Caco-2 (cell line): ENCODE measurements around the gene NALF2. TPM values are rescaled to one million over a fixed set of nuclear protein-coding genes. Genes with fewer than 3 reads are reported as not detected.

ENCODE experiments used
- Bru-seq: library from RNA; stranded (reverse); fragments of 400-500 nt; gene quantifications from one replicate; lab custom pipeline; 2021; lab: Mats Ljungman, UMichigan
- BruChase-seq, 2 experiments: library from RNA; stranded (reverse); fragments of 400-500 nt; gene quantifications; one replicate each; lab custom pipeline; 2021; lab: Mats Ljungman, UMichigan
- BruUV-seq: library from RNA; stranded (reverse); fragments of 400-500 nt; replicated peaks from 2 replicates; lab custom pipeline; 2021; lab: Mats Ljungman, UMichigan
- CTCF ChIA-PET: fragments of 300-600 bp; sonication (Branson Sonifier 250); formaldehyde crosslinking; loops from one replicate; lab custom pipeline; 2022; ENCODE audit warnings: antibody characterized with exemption; lab: Charles Lee
- POLR2A ChIA-PET: fragments of 300-600 bp; sonication (Branson Sonifier 250); formaldehyde crosslinking; loops from one replicate; lab custom pipeline; 2022; ENCODE audit warnings: antibody characterized with exemption; lab: Charles Lee
- DNase-seq, 2 experiments: peaks; one replicate each; pipeline versions ENCODE4 v3.0.0 to v3.0.0-alpha.2; 2020 to 2022
- H3K27me3 ChIP-seq: replicated peaks from 2 replicates; pipeline ENCODE4 v1.6.0; 2011; ENCODE audit warnings: low read length; ENCODE audit not compliant: control insufficient read depth, insufficient read depth
- H3K36me3 ChIP-seq: 2 replicates; pipeline ENCODE4 v1.5.1; 2011; ENCODE audit warnings: low read length; ENCODE audit not compliant: control insufficient read depth, insufficient read depth
- H3K4me1 ChIP-seq: fragments of 250-450 bp; sonication (Bioruptor Pico); 2 replicates; pipeline ENCODE4 v1.5.1; 2020; ENCODE audit warnings: mild to moderate bottlenecking
- H3K4me3 ChIP-seq: 2 replicates; pipeline ENCODE4 v1.5.1; 2011; ENCODE audit warnings: low read depth, mild to moderate bottlenecking, control low read depth, low read length
- H3K9me3 ChIP-seq: fragments of 250-450 bp; sonication (Bioruptor Pico); 2 replicates; pipeline ENCODE4 v1.5.1; 2020; ENCODE audit warnings: mild to moderate bottlenecking, moderate library complexity
- H3K27ac Mint-ChIP-seq: one replicate; pipeline ENCODE4 v1.8.0; 2022; ENCODE audit warnings: mixed read lengths; ENCODE audit not compliant: unreplicated experiment
- H3K27me3 Mint-ChIP-seq: one replicate; pipeline ENCODE4 v1.8.0; 2022; ENCODE audit warnings: mixed read lengths; ENCODE audit not compliant: insufficient read depth, unreplicated experiment
- H3K36me3 Mint-ChIP-seq: one replicate; pipeline ENCODE4 v1.8.0; 2022; ENCODE audit warnings: mild to moderate bottlenecking, mixed read lengths; ENCODE audit not compliant: insufficient read depth, unreplicated experiment
- H3K4me1 Mint-ChIP-seq: one replicate; pipeline ENCODE4 v1.8.0; 2022; ENCODE audit warnings: low read depth, mixed read lengths; ENCODE audit not compliant: unreplicated experiment
- H3K4me3 Mint-ChIP-seq: one replicate; pipeline ENCODE4 v1.8.0; 2022; ENCODE audit warnings: mild to moderate bottlenecking, moderate library complexity, mixed read lengths; ENCODE audit not compliant: unreplicated experiment
- H3K9me3 Mint-ChIP-seq: one replicate; pipeline ENCODE4 v1.8.0; 2022; ENCODE audit warnings: mixed read lengths; ENCODE audit not compliant: unreplicated experiment
- CTCF ChIP-seq, 2 experiments: fragments of 200-600 bp in 1 of 2; IDR thresholded peaks; 1 replicate in 1 of 2; 2 replicates in 1 of 2; pipeline versions ENCODE4 v1.5.1 to v1.8.0; 2011 to 2022; ENCODE audit warnings: antibody characterized with exemption in 1 of 2, control low read depth in 1 of 2, inconsistent platforms in 1 of 2, low read depth in 1 of 2, low read length in 1 of 2, mild to moderate bottlenecking in 1 of 2, moderate library complexity in 1 of 2; ENCODE audit not compliant: insufficient read depth in 1 of 2, severe bottlenecking in 1 of 2, unreplicated experiment in 1 of 2
- intact Hi-C: fragments of 100-400 bp; cut with micrococcal nuclease; formaldehyde crosslinking; loops from one replicate; pipeline ENCODE4 v1.10.0; 2022; ENCODE audit not compliant: unreplicated experiment
- long read RNA-seq: library from polyadenylated mRNA; stranded (forward); transcript quantifications from one replicate; pipeline ENCODE4 v2.0.0, GENCODE V29; 2022
- total RNA-seq: library from RNA; stranded (reverse); gene quantifications from 2 replicates; pipeline ENCODE4 v1.2.3, GENCODE V29; 2022

Gene NALF2
- 3.0 and 3.1 TPM in 2 replicates for total RNA-seq
- percentile 44 among the genes with signal in this experiment for Bru-seq, nascent RNA
- percentile 43 among the genes with signal in this experiment for BruChase-seq, experiment 1, labeled RNA remaining after a 2-hour chase
- percentile 43 among the genes with signal in this experiment for BruChase-seq, experiment 2, labeled RNA remaining after a 6-hour chase
- long read RNA-seq, partial matches to known transcripts = 1 of 1 reads
- long read RNA-seq, other reads (novel, unspliced or antisense) = 0 of 1 reads

GRCh38 chrX:69503782-69504625, at the start of gene NALF2:
Gene NALF2 (plus strand): TSS chrX:69504326. CDS start chrX:69505283, 957 bp downstream.
- H3K9me3 Mint-ChIP-seq = no peaks in the 10 kb centered on the region
- no TSS peak for BruUV-seq
- Histone ChIP-seq H3K4me3 (peak within 1 kb of the TSS; percentile 63), H3K36me3 (no peaks in the 10 kb centered on the region), H3K9me3 (no peaks in the 10 kb centered on the region), H3K4me1 (no peaks in the 10 kb centered on the region), H3K27me3 (no peaks in the 10 kb centered on the region)
- peak; percentile 80 to 81 for DNase-seq
- H3K36me3 Mint-ChIP-seq = no peaks in the 10 kb centered on the region
- peak within 1 kb of the TSS; percentile 77 for H3K4me3 Mint-ChIP-seq
- H3K27me3 Mint-ChIP-seq = peaks cover 2% of the 10 kb centered on the region
- ChIA-PET POLR2A (no interaction called here), CTCF (interaction anchor here (0.6 to 1.0 kb wide), 6 partner anchors 28 to 630 kb away, joined by 3 to 10 read pairs (median 4); partner anchors contain the start of gene IGBP1)
- intact Hi-C loops = loop anchor here (1.0 kb wide), 1 partner anchor 52 kb away; no protein-coding TSS in a partner anchor
- TF ChIP-seq CTCF (IDR thresholded peaks at IDR 0.05; ENCODE audit: insufficient read depth in 1 of 2, low read depth in 1 of 2, low read length in 1 of 2, severe bottlenecking in 1 of 2, unreplicated experiment in 1 of 2) = peak in 1 of 2 experiments; percentile 34
- no peaks in the 10 kb centered on the region for H3K4me1 Mint-ChIP-seq
- no peak within 1 kb of the TSS for H3K27ac Mint-ChIP-seq

GRCh38 chrX:69457756-69458155, 46.4 kb upstream of the NALF2 start:
- H3K4me1 ChIP-seq = no peaks in the 10 kb centered on the region
- no peak overlapping the region for H3K4me3 ChIP-seq
- no peak for DNase-seq
- Mint-ChIP-seq H3K27ac (no peak overlapping the region), H3K36me3 (no peaks in the 10 kb centered on the region), H3K9me3 (no peaks in the 10 kb centered on the region), H3K27me3 (no peaks in the 10 kb centered on the region), H3K4me1 (no peaks in the 10 kb centered on the region), H3K4me3 (no peak overlapping the region)
- ChIA-PET POLR2A (no interaction called here), CTCF (no interaction called here)
- no TSS peak for BruUV-seq
- H3K27me3 ChIP-seq = no peaks in the 10 kb centered on the region
- H3K9me3 ChIP-seq = no peaks in the 10 kb centered on the region
- intact Hi-C loops = no loop called here
- H3K36me3 ChIP-seq = no peaks in the 10 kb centered on the region
- no peak for TF ChIP-seq CTCF (IDR thresholded peaks at IDR 0.05; ENCODE audit: insufficient read depth in 1 of 2, low read depth in 1 of 2, low read length in 1 of 2, severe bottlenecking in 1 of 2, unreplicated experiment in 1 of 2)

GRCh38 chrX:69466546-69466945, 37.6 kb upstream of the NALF2 start:
- H3K9me3 ChIP-seq = no peaks in the 10 kb centered on the region
- intact Hi-C loops = no loop called here
- no peaks in the 10 kb centered on the region for H3K4me1 Mint-ChIP-seq
- H3K27me3 ChIP-seq = no peaks in the 10 kb centered on the region
- no peak overlapping the region for H3K4me3 Mint-ChIP-seq
- H3K27ac Mint-ChIP-seq = no peak overlapping the region
- no peaks in the 10 kb centered on the region for H3K36me3 Mint-ChIP-seq
- TF ChIP-seq CTCF (IDR thresholded peaks at IDR 0.05; ENCODE audit: insufficient read depth in 1 of 2, low read depth in 1 of 2, low read length in 1 of 2, severe bottlenecking in 1 of 2, unreplicated experiment in 1 of 2) = no peak
- POLR2A ChIA-PET = no interaction called here
- no peaks in the 10 kb centered on the region for H3K9me3 Mint-ChIP-seq
- no TSS peak for BruUV-seq
- no peak overlapping the region for H3K4me3 ChIP-seq
- H3K36me3 ChIP-seq = no peaks in the 10 kb centered on the region
- CTCF ChIA-PET = no interaction called here
- H3K27me3 Mint-ChIP-seq = no peaks in the 10 kb centered on the region
- H3K4me1 ChIP-seq = no peaks in the 10 kb centered on the region
- no peak for DNase-seq
